CD14-positive monocyte (primary cell): ENCODE data around the gene RPS6KA2. TPM values are rescaled to one million over a fixed set of nuclear protein-coding genes. Genes with fewer than 3 reads are reported as not detected.

Experiments
- DNase-seq, 3 donors: peaks; one replicate each; pipeline ENCODE4 v3.0.0-alpha.2; 2011 to 2022
- H2AFZ ChIP-seq: 2 replicates; pipeline ENCODE4 v1.6.0; 2012; ENCODE audit warnings: mild to moderate bottlenecking, low read depth, low read length, inconsistent platforms; ENCODE audit not compliant: insufficient read depth, poor library complexity, severe bottlenecking
- H3K27ac ChIP-seq, 2 donors: 1 replicate in 1 of 2; 2 replicates in 1 of 2; pipeline ENCODE4 v1.5.1; 2012 to 2013; ENCODE audit warnings: low read length in 2 of 2, control low read depth in 1 of 2, inconsistent platforms in 1 of 2, low read depth in 1 of 2, mild to moderate bottlenecking in 1 of 2
- H3K27me3 ChIP-seq, 2 donors: one replicate each; pipeline versions ENCODE4 v1.6.0 to v1.6.1; 2011 to 2013; ENCODE audit warnings: low read length in 2 of 2; ENCODE audit not compliant: control insufficient read depth in 2 of 2, insufficient read depth in 2 of 2
- H3K36me3 ChIP-seq, 2 donors: replicated peaks in 1 of 2; 1 replicate in 1 of 2; 2 replicates in 1 of 2; pipeline versions ENCODE4 v1.5.1 to v1.6.1; 2012 to 2013; ENCODE audit warnings: low read length in 2 of 2, control low read depth in 1 of 2, inconsistent platforms in 1 of 2, mild to moderate bottlenecking in 1 of 2; ENCODE audit not compliant: insufficient read depth in 2 of 2, control insufficient read depth in 1 of 2
- H3K4me1 ChIP-seq, 2 donors: 1 replicate in 1 of 2; 2 replicates in 1 of 2; pipeline versions ENCODE4 v1.5.1 to v1.6.1; 2012 to 2013; ENCODE audit warnings: low read length in 2 of 2, control low read depth in 1 of 2, inconsistent platforms in 1 of 2, mild to moderate bottlenecking in 1 of 2, moderate library complexity in 1 of 2; ENCODE audit not compliant: insufficient read depth in 2 of 2, control insufficient read depth in 1 of 2
- H3K4me2 ChIP-seq: replicated peaks from 2 replicates; pipeline ENCODE3; 2012; ENCODE audit warnings: low read length, moderate library complexity, mild to moderate bottlenecking; ENCODE audit not compliant: poor library complexity, severe bottlenecking; ENCODE audit errors: extremely low read depth
- H3K4me3 ChIP-seq, 3 experiments: fragments of 200-600 bp in 1 of 3; sonication (generic) in 1 of 3; replicated peaks in 1 of 3; 1 replicate in 2 of 3; 2 replicates in 1 of 3; pipeline ENCODE4 v1.5.1; 2011 to 2013; ENCODE audit warnings: low read length in 3 of 3, mild to moderate bottlenecking in 3 of 3, control low read depth in 2 of 3, low read depth in 2 of 3, inconsistent platforms in 1 of 3, moderate library complexity in 1 of 3
- H3K79me2 ChIP-seq: 2 replicates; pipeline ENCODE4 v1.6.0; 2012; ENCODE audit warnings: mild to moderate bottlenecking, control low read depth, inconsistent platforms, low read length, moderate library complexity; ENCODE audit not compliant: insufficient read depth
- H3K9ac ChIP-seq: 2 replicates; pipeline ENCODE4 v1.6.0; 2017; ENCODE audit warnings: low read length, mild to moderate bottlenecking; ENCODE audit not compliant: insufficient read depth, poor library complexity, severe bottlenecking
- H3K9me3 ChIP-seq, 2 donors: replicated peaks in 1 of 2; 1 replicate in 1 of 2; 2 replicates in 1 of 2; pipeline versions ENCODE4 v1.5.1 to v1.6.1; 2012 to 2013; ENCODE audit warnings: low read length in 2 of 2, control low read depth in 1 of 2; ENCODE audit not compliant: control insufficient read depth in 1 of 2, insufficient read depth in 1 of 2
- H4K20me1 ChIP-seq: 2 replicates; pipeline ENCODE4 v1.6.0; 2012; ENCODE audit warnings: mild to moderate bottlenecking, low read length, control low read depth, moderate library complexity; ENCODE audit not compliant: insufficient read depth
- H3K27ac Mint-ChIP-seq, 7 donors: one replicate each; pipeline ENCODE4 v1.8.0; 2020; ENCODE audit warnings: mild to moderate bottlenecking in 7 of 7, mixed read lengths in 7 of 7, moderate library complexity in 6 of 7, inconsistent platforms in 2 of 7
- H3K27me3 Mint-ChIP-seq, 3 donors: one replicate each; pipeline ENCODE4 v1.8.0; 2021 to 2022; ENCODE audit warnings: low read depth in 3 of 3, mild to moderate bottlenecking in 3 of 3, mixed read lengths in 3 of 3, moderate library complexity in 3 of 3, inconsistent platforms in 1 of 3
- H3K36me3 Mint-ChIP-seq, 2 donors: one replicate each; pipeline ENCODE4 v1.8.0; 2020; ENCODE audit warnings: mixed read lengths in 2 of 2, inconsistent platforms in 1 of 2, mild to moderate bottlenecking in 1 of 2
- H3K4me1 Mint-ChIP-seq: one replicate; pipeline ENCODE4 v1.8.0; 2020; ENCODE audit warnings: mild to moderate bottlenecking, mixed read lengths
- H3K4me3 Mint-ChIP-seq, 2 donors: one replicate each; pipeline ENCODE4 v1.8.0; 2020; ENCODE audit warnings: mild to moderate bottlenecking in 2 of 2, mixed read lengths in 2 of 2, moderate library complexity in 1 of 2
- H3K9me3 Mint-ChIP-seq, 7 donors: one replicate each; pipeline ENCODE4 v1.8.0; 2020 to 2022; ENCODE audit warnings: mixed read lengths in 7 of 7, mild to moderate bottlenecking in 6 of 7, moderate library complexity in 6 of 7, inconsistent platforms in 2 of 7
- WGBS: methylation state at CpG from one replicate; pipeline ENCODE4 v1.1.5; 2013; ENCODE audit warnings: missing lambda C conversion rate; ENCODE audit not compliant: insufficient coverage; 5-methylcytosine and 5-hydroxymethylcytosine counted together
- intact Hi-C, 2 donors: fragments of 100-400 bp; cut with micrococcal nuclease; formaldehyde crosslinking; loops; one replicate each; pipeline versions ENCODE4 v1.15.0 to v1.15.1; 2023
- polyA plus RNA-seq, 3 donors: library from polyadenylated mRNA; depleted of rRNA in 1 of 3; unstranded in 2 of 3; stranded (reverse) in 1 of 3; fragments of 300-500 nt in 2 of 3; fragments of >200 nt in 1 of 3; fragmentation: Illumina TruSeq in 2 of 3; gene quantifications; 1 replicate in 2 of 3; 2 replicates in 1 of 3; pipeline ENCODE4 v1.2.3, GENCODE V29; 2012 to 2021
- TF ChIP-seq, protein P1 (sequence below): fragments of 200-600 bp; IDR thresholded peaks from one replicate; pipeline ENCODE4 v1.8.0; 2022; ENCODE audit warnings: antibody characterized with exemption, mild to moderate bottlenecking

RPS6KA2 gene
- polyA plus RNA-seq, 3 donors = 1.4 to 3.1 (median 1.9) TPM

DNA sequence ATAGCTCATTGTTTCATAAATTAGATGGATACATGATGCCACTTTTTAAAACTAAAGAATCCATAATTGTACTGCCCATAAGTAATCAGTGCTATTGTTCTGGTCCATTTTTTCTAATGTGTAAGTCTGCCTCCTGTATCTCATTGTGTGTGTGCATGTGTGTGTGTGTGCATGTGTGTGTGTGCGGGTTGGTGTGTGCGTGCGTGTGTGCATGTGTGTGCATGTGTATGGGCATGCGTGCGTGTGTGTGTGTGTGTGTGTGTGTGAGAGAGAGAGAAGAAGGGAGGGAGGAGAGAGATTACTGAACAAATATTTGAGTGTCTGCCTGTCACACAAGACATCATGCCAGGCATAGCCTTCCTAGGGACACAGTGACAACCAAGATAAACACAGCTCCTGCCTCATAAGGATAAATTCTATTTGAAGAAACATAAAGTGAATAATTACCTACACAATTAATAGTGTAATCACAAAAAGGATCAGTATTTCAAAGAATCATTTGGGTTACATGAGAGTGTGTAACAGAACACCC lies 33.2 kb upstream of the RPS6KA2 start:
- Histone ChIP-seq H3K36me3 (no peaks in the 10 kb centered on the region), H3K79me2 (no peaks in the 10 kb centered on the region), H3K9me3 (no peaks in the 10 kb centered on the region), H2AFZ (no peak overlapping the region), H3K27me3 (peaks cover 3 to 9% of the 10 kb centered on the region in 2 donors), H3K4me2 (no peak overlapping the region), H4K20me1 (no peaks in the 10 kb centered on the region), H3K4me3 (no peak overlapping the region), H3K27ac (no peak overlapping the region), H3K9ac (no peak overlapping the region), H3K4me1 (peaks cover 12 to 16% of the 10 kb centered on the region in 2 donors)
- Mint-ChIP-seq H3K36me3 (no peaks in the 10 kb centered on the region), H3K27me3 (peaks cover 4 to 16% (median 11%) of the 10 kb centered on the region in 3 donors), H3K4me3 (no peak overlapping the region), H3K9me3 (peaks cover 0 to 4% (median 2%) of the 10 kb centered on the region in 7 donors), H3K27ac (no peak overlapping the region), H3K4me1 (peaks cover 21% of the 10 kb centered on the region)
- DNase-seq = no peak
- 82% methylated on average over 3 of the region's 5 CpGs for WGBS
- TF ChIP-seq, protein P1, sequence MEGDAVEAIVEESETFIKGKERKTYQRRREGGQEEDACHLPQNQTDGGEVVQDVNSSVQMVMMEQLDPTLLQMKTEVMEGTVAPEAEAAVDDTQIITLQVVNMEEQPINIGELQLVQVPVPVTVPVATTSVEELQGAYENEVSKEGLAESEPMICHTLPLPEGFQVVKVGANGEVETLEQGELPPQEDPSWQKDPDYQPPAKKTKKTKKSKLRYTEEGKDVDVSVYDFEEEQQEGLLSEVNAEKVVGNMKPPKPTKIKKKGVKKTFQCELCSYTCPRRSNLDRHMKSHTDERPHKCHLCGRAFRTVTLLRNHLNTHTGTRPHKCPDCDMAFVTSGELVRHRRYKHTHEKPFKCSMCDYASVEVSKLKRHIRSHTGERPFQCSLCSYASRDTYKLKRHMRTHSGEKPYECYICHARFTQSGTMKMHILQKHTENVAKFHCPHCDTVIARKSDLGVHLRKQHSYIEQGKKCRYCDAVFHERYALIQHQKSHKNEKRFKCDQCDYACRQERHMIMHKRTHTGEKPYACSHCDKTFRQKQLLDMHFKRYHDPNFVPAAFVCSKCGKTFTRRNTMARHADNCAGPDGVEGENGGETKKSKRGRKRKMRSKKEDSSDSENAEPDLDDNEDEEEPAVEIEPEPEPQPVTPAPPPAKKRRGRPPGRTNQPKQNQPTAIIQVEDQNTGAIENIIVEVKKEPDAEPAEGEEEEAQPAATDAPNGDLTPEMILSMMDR = no peak
- intact Hi-C loops = no loop called here

DNA sequence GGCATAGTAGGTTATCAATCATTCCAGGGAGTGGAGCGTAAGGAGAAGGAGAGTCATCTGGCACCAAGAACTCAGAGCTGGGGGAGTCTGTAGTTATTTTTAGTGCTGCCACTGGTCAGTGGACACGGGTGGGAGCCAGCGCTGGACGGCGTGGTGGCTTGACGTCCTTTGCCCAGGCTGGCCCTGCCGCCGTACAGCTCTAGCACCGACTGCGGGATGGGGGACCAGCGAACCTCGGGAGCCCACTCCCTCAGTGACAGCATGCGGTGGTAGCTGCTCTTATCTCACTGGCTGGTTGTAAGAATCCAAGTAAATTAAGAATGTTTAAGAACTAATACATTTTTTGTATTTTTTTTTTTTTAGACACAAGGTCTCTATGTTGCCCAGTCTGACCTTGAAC lies 32.5 kb upstream of the RPS6KA2 start:
- H2AFZ ChIP-seq = no peak overlapping the region
- H3K4me3 ChIP-seq = no peak overlapping the region
- H3K27ac ChIP-seq = no peak overlapping the region
- H3K36me3 ChIP-seq = no peaks in the 10 kb centered on the region
- no peaks in the 10 kb centered on the region for H4K20me1 ChIP-seq
- H3K4me1 ChIP-seq = peaks cover 12 to 16% of the 10 kb centered on the region in 2 donors
- Mint-ChIP-seq H3K27ac (no peak overlapping the region), H3K4me1 (peaks cover 21% of the 10 kb centered on the region), H3K4me3 (no peak overlapping the region), H3K36me3 (no peaks in the 10 kb centered on the region), H3K9me3 (peaks cover 0 to 4% (median 2%) of the 10 kb centered on the region in 7 donors), H3K27me3 (peaks cover 4 to 16% (median 11%) of the 10 kb centered on the region in 3 donors)
- H3K27me3 ChIP-seq = peaks cover 3 to 9% of the 10 kb centered on the region in 2 donors
- TF ChIP-seq, protein P1 = no peak
- over 99% methylated on average over 9 of the region's 13 CpGs for WGBS
- no peaks in the 10 kb centered on the region for H3K79me2 ChIP-seq
- intact Hi-C loops = no loop called here
- H3K9me3 ChIP-seq = no peaks in the 10 kb centered on the region
- no peak overlapping the region for H3K4me2 ChIP-seq
- no peak overlapping the region for H3K9ac ChIP-seq
- no peak for DNase-seq
